ENCODE measurements around the gene SEC16B. TPM values are rescaled to one million over a fixed set of nuclear protein-coding genes. Genes with fewer than 3 reads are reported as not detected.
A peak's percentile ranks its signal among the peaks of the same experiment; 100 is the strongest.

SEC16B gene
- total and polyA plus RNA-seq, 2 donors (not counting 1 experiment from before 2014, with no cell fraction given) = 2.7 to 3.1 TPM

GRCh38 chr1:178004926-178005391 lies 35.1 kb upstream of the SEC16B start:
- no peak overlapping the region for H3K4me3 ChIP-seq (replicated peaks in 1 of 4; ENCODE audit: control extremely low read depth in 1 of 4, insufficient read depth in 1 of 4, low read depth in 3 of 4, low read length in 4 of 4)
- H3K79me2 ChIP-seq (ENCODE audit: control insufficient read depth, insufficient read depth, low read length) = no peaks in the 10 kb centered on the region
- peak overlapping the region; percentile 28 for H3K4me2 ChIP-seq (ENCODE audit: extremely low read depth, insufficient read depth, low read length)
- H3K9ac ChIP-seq (ENCODE audit: insufficient read depth, low read length) = no peak overlapping the region
- H3K27ac ChIP-seq (ENCODE audit: insufficient read depth, low read length) = no peak overlapping the region
- DNase-seq (ENCODE audit: low read depth in 2 of 2) = peak; percentile 45 to 66
- H3K27me3 ChIP-seq (ENCODE audit: control insufficient read depth, insufficient read depth, low read length) = no peaks in the 10 kb centered on the region
- H3K36me3 ChIP-seq (ENCODE audit: control insufficient read depth, insufficient read depth, low read length) = no peaks in the 10 kb centered on the region
- H2AFZ ChIP-seq (ENCODE audit: low read length) = no peak overlapping the region
- no peaks in the 10 kb centered on the region for H3K9me3 ChIP-seq (ENCODE audit: control insufficient read depth, insufficient read depth, low read depth, low read length)
- no peak for TF ChIP-seq CTCF (conservative IDR thresholded peaks at IDR 0.05 in 1 of 2, IDR thresholded peaks at IDR 0.05 in 1 of 2; ENCODE audit: low read depth in 1 of 2, low read length in 2 of 2)
- H3K4me1 ChIP-seq (ENCODE audit: control insufficient read depth, extremely low read depth, insufficient read depth, low read length) = no peaks in the 10 kb centered on the region
- no peaks in the 10 kb centered on the region for H4K20me1 ChIP-seq (ENCODE audit: control insufficient read depth, extremely low read depth, insufficient read depth, low read length)

- H3K9ac ChIP-seq (ENCODE audit: insufficient read depth, low read length) = no peak overlapping the region
- H3K27me3 ChIP-seq (ENCODE audit: control insufficient read depth, insufficient read depth, low read length) = no peaks in the 10 kb centered on the region
- no peaks in the 10 kb centered on the region for H3K79me2 ChIP-seq (ENCODE audit: control insufficient read depth, insufficient read depth, low read length)
- no peaks in the 10 kb centered on the region for H3K36me3 ChIP-seq (ENCODE audit: control insufficient read depth, insufficient read depth, low read length)
- no peaks in the 10 kb centered on the region for H3K9me3 ChIP-seq (ENCODE audit: control insufficient read depth, insufficient read depth, low read depth, low read length)
- no peak overlapping the region for H3K4me3 ChIP-seq (replicated peaks in 1 of 4; ENCODE audit: control extremely low read depth in 1 of 4, insufficient read depth in 1 of 4, low read depth in 3 of 4, low read length in 4 of 4)
- H2AFZ ChIP-seq (ENCODE audit: low read length) = no peak overlapping the region
- DNase-seq (ENCODE audit: low read depth in 2 of 2) = no peak
- H4K20me1 ChIP-seq (ENCODE audit: control insufficient read depth, extremely low read depth, insufficient read depth, low read length) = no peaks in the 10 kb centered on the region
- no peak overlapping the region for H3K4me2 ChIP-seq (ENCODE audit: extremely low read depth, insufficient read depth, low read length)
- no peaks in the 10 kb centered on the region for H3K4me1 ChIP-seq (ENCODE audit: control insufficient read depth, extremely low read depth, insufficient read depth, low read length)
- no peak overlapping the region for H3K27ac ChIP-seq (ENCODE audit: insufficient read depth, low read length)
- TF ChIP-seq EZH2 (IDR thresholded peaks at IDR 0.05; ENCODE audit: low read length, missing control alignments) (no peak), CTCF (conservative IDR thresholded peaks at IDR 0.05 in 1 of 2, IDR thresholded peaks at IDR 0.05 in 1 of 2; ENCODE audit: low read depth in 1 of 2, low read length in 2 of 2) (no peak)
Observed at GRCh38 chr1:177998696-177999631, 29.1 kb upstream of the SEC16B start.

GRCh38 chr1:177996957-177997356 lies 27.1 kb upstream of the SEC16B start:
- Histone ChIP-seq H3K27me3 (ENCODE audit: control insufficient read depth, insufficient read depth, low read length) (no peaks in the 10 kb centered on the region), H3K79me2 (ENCODE audit: control insufficient read depth, insufficient read depth, low read length) (no peaks in the 10 kb centered on the region), H3K27ac (ENCODE audit: insufficient read depth, low read length) (no peak overlapping the region), H3K4me2 (ENCODE audit: extremely low read depth, insufficient read depth, low read length) (no peak overlapping the region), H3K4me3 (replicated peaks in 1 of 4; ENCODE audit: control extremely low read depth in 1 of 4, insufficient read depth in 1 of 4, low read depth in 3 of 4, low read length in 4 of 4) (no peak overlapping the region), H3K9ac (ENCODE audit: insufficient read depth, low read length) (no peak overlapping the region), H3K36me3 (ENCODE audit: control insufficient read depth, insufficient read depth, low read length) (no peaks in the 10 kb centered on the region), H3K4me1 (ENCODE audit: control insufficient read depth, extremely low read depth, insufficient read depth, low read length) (no peaks in the 10 kb centered on the region), H4K20me1 (ENCODE audit: control insufficient read depth, extremely low read depth, insufficient read depth, low read length) (no peaks in the 10 kb centered on the region), H3K9me3 (ENCODE audit: control insufficient read depth, insufficient read depth, low read depth, low read length) (no peaks in the 10 kb centered on the region), H2AFZ (ENCODE audit: low read length) (no peak overlapping the region)
- no peak for DNase-seq (ENCODE audit: low read depth in 2 of 2)
- TF ChIP-seq EZH2 (IDR thresholded peaks at IDR 0.05; ENCODE audit: low read length, missing control alignments) = no peak
- TF ChIP-seq CTCF (conservative IDR thresholded peaks at IDR 0.05 in 1 of 2, IDR thresholded peaks at IDR 0.05 in 1 of 2; ENCODE audit: low read depth in 1 of 2, low read length in 2 of 2) = no peak

Data from fibroblast of lung (primary cell).